ENCODE measurements around the gene NHLRC4.

DNA sequence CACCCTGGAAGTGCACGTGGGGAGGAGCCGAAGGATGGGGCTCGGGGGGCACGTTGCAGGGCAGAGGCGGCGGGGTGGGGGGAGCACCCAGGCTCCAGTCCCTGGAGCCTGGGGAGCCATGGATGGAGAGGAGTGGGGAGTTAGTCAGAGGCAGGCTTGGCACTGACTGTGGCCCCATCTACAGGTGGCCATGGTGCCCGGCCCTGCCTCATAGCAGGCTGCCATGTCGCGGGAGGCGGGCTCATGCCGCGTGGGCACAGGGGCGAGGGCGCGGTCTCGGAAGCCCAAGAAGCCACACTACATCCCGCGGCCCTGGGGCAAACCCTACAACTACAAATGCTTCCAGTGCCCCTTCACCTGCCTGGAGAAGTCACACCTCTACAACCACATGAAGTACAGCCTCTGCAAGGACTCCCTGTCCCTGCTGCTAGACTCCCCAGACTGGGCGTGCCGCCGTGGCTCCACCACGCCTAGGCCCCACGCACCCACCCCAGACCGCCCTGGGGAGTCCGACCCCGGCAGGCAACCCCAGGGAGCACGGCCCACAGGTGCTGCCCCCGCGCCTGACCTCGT, 3.6 kb upstream of the NHLRC4 start:
- TF ChIP-seq CTCF (IDR thresholded peaks at IDR 0.05) (no peak), POLR2A (IDR thresholded peaks at IDR 0.05) (no peak), POLR2AphosphoS5 (IDR thresholded peaks at IDR 0.05; ENCODE audit: insufficient read depth in 1 of 2, low read depth in 1 of 2) (no peak)

Data from vagina (tissue), 2 donors.